Glutamatergic neuron (in vitro differentiated cells): ENCODE results near the gene DLG2. TPM values are rescaled to one million over a fixed set of nuclear protein-coding genes. Genes with fewer than 3 reads are reported as not detected.

ENCODE experiments used
- DNase-seq: peaks from one replicate; pipeline ENCODE4 v3.0.0; 2022
- H3K27ac Mint-ChIP-seq: one replicate; pipeline ENCODE4 v1.8.0; 2020; ENCODE audit warnings: mild to moderate bottlenecking, mixed read lengths, inconsistent platforms; ENCODE audit not compliant: unreplicated experiment
- H3K27me3 Mint-ChIP-seq: one replicate; pipeline ENCODE4 v1.8.0; 2020; ENCODE audit warnings: mild to moderate bottlenecking, moderate library complexity, mixed read lengths, inconsistent platforms; ENCODE audit not compliant: unreplicated experiment
- H3K36me3 Mint-ChIP-seq: one replicate; pipeline ENCODE4 v1.8.0; 2020; ENCODE audit warnings: mild to moderate bottlenecking, mixed read lengths, inconsistent platforms; ENCODE audit not compliant: unreplicated experiment
- H3K4me1 Mint-ChIP-seq: one replicate; pipeline ENCODE4 v1.8.0; 2020; ENCODE audit warnings: mild to moderate bottlenecking, low read depth, mixed read lengths, inconsistent platforms; ENCODE audit not compliant: unreplicated experiment
- H3K4me3 Mint-ChIP-seq: one replicate; pipeline ENCODE4 v1.8.0; 2020; ENCODE audit warnings: mild to moderate bottlenecking, mixed read lengths, inconsistent platforms; ENCODE audit not compliant: unreplicated experiment
- H3K9me3 Mint-ChIP-seq: one replicate; pipeline ENCODE4 v1.8.0; 2020; ENCODE audit warnings: mild to moderate bottlenecking, moderate library complexity, mixed read lengths, inconsistent platforms; ENCODE audit not compliant: unreplicated experiment
- total RNA-seq: library from RNA; stranded (reverse); fragmentation: NEBNext Ultra II Directional; extraction: Animal tissue kit (Norgen Biotek cat#: 25700); gene quantifications from one replicate; pipeline ENCODE4 v1.2.1, GENCODE V29; 2021; ENCODE audit not compliant: unreplicated experiment
- TF ChIP-seq, protein P1 (sequence below): fragments of 200-600 bp; sonication (generic); IDR thresholded peaks from one replicate; pipeline ENCODE4 v1.5.0; 2021; ENCODE audit not compliant: partially characterized antibody, unreplicated experiment

Gene DLG2
- total RNA-seq, 1 donor from 2014 or later = 2.9 TPM

DNA sequence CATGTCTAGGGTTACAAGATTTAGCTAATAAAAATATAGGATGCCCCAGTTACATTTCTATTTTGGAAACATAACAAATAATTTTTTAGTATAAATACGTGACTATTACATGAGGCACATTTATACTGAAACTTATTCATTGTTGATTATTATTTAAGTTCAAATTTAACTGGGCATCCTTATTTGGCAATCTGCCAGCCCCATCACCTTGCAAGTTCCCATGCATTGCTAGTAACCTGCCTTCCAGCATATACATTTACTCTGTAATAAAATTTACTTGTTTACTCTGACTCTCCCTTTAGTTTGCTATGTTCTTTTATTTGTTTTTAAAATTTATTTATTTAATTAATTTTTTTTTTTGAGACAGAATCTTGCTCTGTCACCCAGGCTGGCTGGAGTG lies 1686.1 kb downstream of the DLG2 start:
- Mint-ChIP-seq H3K27ac (no peak overlapping the region), H3K4me1 (no peaks in the 10 kb centered on the region), H3K27me3 (peaks cover 2% of the 10 kb centered on the region), H3K36me3 (no peaks in the 10 kb centered on the region), H3K9me3 (no peaks in the 10 kb centered on the region), H3K4me3 (no peak overlapping the region)
- DNase-seq = no peak
- TF ChIP-seq, protein P1, sequence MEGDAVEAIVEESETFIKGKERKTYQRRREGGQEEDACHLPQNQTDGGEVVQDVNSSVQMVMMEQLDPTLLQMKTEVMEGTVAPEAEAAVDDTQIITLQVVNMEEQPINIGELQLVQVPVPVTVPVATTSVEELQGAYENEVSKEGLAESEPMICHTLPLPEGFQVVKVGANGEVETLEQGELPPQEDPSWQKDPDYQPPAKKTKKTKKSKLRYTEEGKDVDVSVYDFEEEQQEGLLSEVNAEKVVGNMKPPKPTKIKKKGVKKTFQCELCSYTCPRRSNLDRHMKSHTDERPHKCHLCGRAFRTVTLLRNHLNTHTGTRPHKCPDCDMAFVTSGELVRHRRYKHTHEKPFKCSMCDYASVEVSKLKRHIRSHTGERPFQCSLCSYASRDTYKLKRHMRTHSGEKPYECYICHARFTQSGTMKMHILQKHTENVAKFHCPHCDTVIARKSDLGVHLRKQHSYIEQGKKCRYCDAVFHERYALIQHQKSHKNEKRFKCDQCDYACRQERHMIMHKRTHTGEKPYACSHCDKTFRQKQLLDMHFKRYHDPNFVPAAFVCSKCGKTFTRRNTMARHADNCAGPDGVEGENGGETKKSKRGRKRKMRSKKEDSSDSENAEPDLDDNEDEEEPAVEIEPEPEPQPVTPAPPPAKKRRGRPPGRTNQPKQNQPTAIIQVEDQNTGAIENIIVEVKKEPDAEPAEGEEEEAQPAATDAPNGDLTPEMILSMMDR = no peak

- Mint-ChIP-seq H3K27me3 (peaks cover 2% of the 10 kb centered on the region), H3K27ac (no peak overlapping the region), H3K36me3 (no peaks in the 10 kb centered on the region), H3K4me1 (no peaks in the 10 kb centered on the region), H3K9me3 (no peaks in the 10 kb centered on the region), H3K4me3 (no peak overlapping the region)
- no peak for DNase-seq
- TF ChIP-seq, protein P1 = no peak
Measured at GRCh38 chr11:83938148-83938547, 1689.0 kb downstream of the DLG2 start.

GRCh38 chr11:83933008-83933407 lies 1694.1 kb downstream of the DLG2 start:
- no peaks in the 10 kb centered on the region for H3K9me3 Mint-ChIP-seq
- peaks cover 4% of the 10 kb centered on the region for H3K4me1 Mint-ChIP-seq
- no peak for DNase-seq
- H3K4me3 Mint-ChIP-seq = no peak overlapping the region
- H3K27me3 Mint-ChIP-seq = peaks cover 3% of the 10 kb centered on the region
- TF ChIP-seq, protein P1 = no peak
- H3K27ac Mint-ChIP-seq = no peak overlapping the region
- no peaks in the 10 kb centered on the region for H3K36me3 Mint-ChIP-seq

- Mint-ChIP-seq H3K27me3 (peaks cover 3% of the 10 kb centered on the region), H3K4me3 (no peak overlapping the region), H3K27ac (no peak overlapping the region), H3K9me3 (no peaks in the 10 kb centered on the region), H3K36me3 (no peaks in the 10 kb centered on the region), H3K4me1 (peaks cover 4% of the 10 kb centered on the region)
- TF ChIP-seq, protein P1 = no peak
- no peak for DNase-seq
Measured at GRCh38 chr11:83927422-83927821, 1699.7 kb downstream of the DLG2 start.

DNA sequence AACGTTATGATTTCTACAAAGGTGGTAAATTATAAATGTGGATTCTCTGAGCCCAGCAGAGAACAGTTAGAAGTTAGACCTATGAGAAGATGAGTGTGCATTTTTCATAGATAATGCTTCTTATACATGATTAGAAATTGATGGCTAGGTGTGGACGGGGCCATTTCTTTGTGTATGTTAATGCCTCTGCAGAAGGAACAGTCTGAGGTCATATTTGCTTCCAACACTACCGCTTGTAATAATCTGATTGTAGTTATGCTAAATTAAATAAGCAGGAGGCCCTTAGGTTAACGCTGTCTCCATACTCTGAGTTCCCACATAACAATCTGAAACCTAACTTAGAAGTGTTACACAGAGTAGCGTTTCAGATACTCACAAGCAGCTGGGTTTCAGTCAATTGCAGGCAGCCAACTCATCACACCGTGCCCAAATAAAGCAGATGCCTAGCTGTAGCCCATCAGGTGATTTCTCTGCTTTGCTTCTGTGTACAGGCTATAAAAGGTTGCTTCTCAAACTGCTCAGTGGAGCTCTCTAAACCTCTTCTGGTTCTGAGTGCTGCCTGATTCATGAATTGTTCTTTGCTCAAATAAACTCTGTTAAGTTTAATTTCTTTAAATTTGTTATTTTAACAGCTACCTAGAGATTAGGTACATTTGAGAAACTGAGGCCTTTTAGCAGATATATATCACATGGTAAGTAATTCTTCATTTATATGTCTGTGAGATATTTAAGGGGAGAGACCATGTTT lies 1702.2 kb downstream of the DLG2 start:
- TF ChIP-seq, protein P1 = no peak
- Mint-ChIP-seq H3K4me3 (no peak overlapping the region), H3K4me1 (peaks cover 2% of the 10 kb centered on the region), H3K36me3 (no peaks in the 10 kb centered on the region), H3K9me3 (no peaks in the 10 kb centered on the region), H3K27me3 (peaks cover under 1% of the 10 kb centered on the region), H3K27ac (no peak overlapping the region)
- DNase-seq = no peak
